Placental pericyte (primary cell): ENCODE measurements around the gene GJB4. TPM values are rescaled to one million over a fixed set of nuclear protein-coding genes. Genes with fewer than 3 reads are reported as not detected.

Source experiments
- total RNA-seq: library from RNA; depleted of rRNA; stranded (reverse); fragments of >200 nt; gene quantifications from 2 replicates; pipeline ENCODE4 v1.2.3, GENCODE V29; 2012

The GJB4 gene
- total RNA-seq = not detected in 2 replicates

GRCh38 chr1:34759503-34760357, at the start of gene GJB4:
TSS of gene GJB4 (plus strand) at chr1:34759740. CDS start at chr1:34761255, 1,515 bp downstream.

GRCh38 chr1:34754964-34755637, 4.4 kb upstream of the GJB4 start, which contains the start of gene GJB5:
TSS of gene GJB5 (plus strand) at chr1:34755047. CDS start at chr1:34757331, 2,284 bp downstream.

GRCh38 chr1:34781071-34781843, 21.7 kb downstream of the GJB4 start, which contains the start of gene GJB3:
TSS of gene GJB3 (plus strand) at chr1:34781214. CDS start at chr1:34784763, 3,549 bp downstream.

GRCh38 chr1:34792868-34793727, 33.6 kb downstream of the GJB4 start, which contains the start of gene GJA4:
TSS of gene GJA4 (plus strand) at chr1:34792999. CDS start at chr1:34794214, 1,215 bp downstream.

Other genes with a start within 250 kb of the GJB4 start
- not detected in 2 replicates for gene GJB5, start 4.7 kb upstream of the GJB4 start, total RNA-seq
- gene GJB3, start 21.5 kb downstream of the GJB4 start, total RNA-seq = 0.14 TPM in 1 of 2 replicates, not detected in the other
- gene GJA4, start 33.3 kb downstream of the GJB4 start, total RNA-seq = not detected in 2 replicates
- gene SMIM12, start 100.0 kb downstream of the GJB4 start, total RNA-seq = 23.6 and 25.8 TPM in 2 replicates
- not detected in 2 replicates for gene DLGAP3, start 169.9 kb downstream of the GJB4 start, total RNA-seq
- 22.3 and 26.9 TPM in 2 replicates for gene TMEM35B, start 225.6 kb downstream of the GJB4 start, total RNA-seq